ENCODE results near the gene HOXA11.

GRCh38 chr7:27159266-27160144 lies 25.5 kb downstream of the HOXA11 start:
- no peak for TF ChIP-seq CTCF (IDR thresholded peaks at IDR 0.05)
- no peak for TF ChIP-seq POLR2A (IDR thresholded peaks at IDR 0.05)
- TF ChIP-seq POLR2AphosphoS5 (IDR thresholded peaks at IDR 0.05; ENCODE audit: insufficient read depth in 1 of 2, low read depth in 1 of 2): no peak

Measured in vagina (tissue), 2 donors.